HEK293 (cell line): ENCODE results near the gene DOCK7.

Experiments used
- IKZF3 ChIP-seq: fragments of 450-650 bp; IDR thresholded peaks from 2 replicates; pipeline ENCODE4 v1.5.0; 2018; ENCODE audit warnings: missing biosample characterization, mild to moderate bottlenecking, missing genetic modification characterization, moderate library complexity
- MEIS1 ChIP-seq: sonication (generic); formaldehyde crosslinking; IDR thresholded peaks from 2 replicates; pipeline ENCODE4 v1.8.1; 2022; ENCODE audit warnings: missing genetic modification reagents, mild to moderate bottlenecking, borderline replicate concordance
- MYNN ChIP-seq: fragments of 450-650 bp; formaldehyde crosslinking; IDR thresholded peaks from 2 replicates; pipeline ENCODE4 v1.5.1; 2016; ENCODE audit warnings: missing biosample characterization, missing genetic modification characterization, borderline replicate concordance
- YY1 ChIP-seq: fragments of 450-650 bp; formaldehyde crosslinking; IDR thresholded peaks from 2 replicates; pipeline ENCODE4 v1.5.1; 2018; ENCODE audit warnings: missing biosample characterization, missing genetic modification characterization
- ZBTB1 ChIP-seq: fragments of 450-650 bp; formaldehyde crosslinking; IDR thresholded peaks from 2 replicates; pipeline ENCODE4 v1.5.1; 2016; ENCODE audit warnings: missing biosample characterization, missing genetic modification characterization
- ZNF549 ChIP-seq: fragments of 450-650 bp; IDR thresholded peaks from 2 replicates; pipeline ENCODE4 v1.5.1; 2018; ENCODE audit warnings: missing biosample characterization, missing genetic modification characterization, mild to moderate bottlenecking, inconsistent platforms, moderate library complexity
- ZNF560 ChIP-seq: fragments of 450-650 bp; formaldehyde crosslinking; IDR thresholded peaks from 2 replicates; pipeline ENCODE4 v1.5.1; 2017; ENCODE audit warnings: missing biosample characterization, missing genetic modification characterization, borderline replicate concordance
- ZNF660 ChIP-seq: fragments of 450-650 bp; IDR thresholded peaks from 2 replicates; pipeline ENCODE4 v1.5.1; 2018; ENCODE audit warnings: missing biosample characterization, mild to moderate bottlenecking, missing genetic modification characterization
- ZNF677 ChIP-seq: fragments of 450-650 bp; IDR thresholded peaks from 2 replicates; pipeline ENCODE4 v1.5.0; 2018; ENCODE audit warnings: missing biosample characterization, mild to moderate bottlenecking, missing genetic modification characterization, moderate library complexity
- TF ChIP-seq, protein P1 (sequence below): fragments of 450-650 bp; formaldehyde crosslinking; IDR thresholded peaks from 2 replicates; pipeline ENCODE4 v1.5.1; 2016; ENCODE audit warnings: missing biosample characterization, missing genetic modification characterization
- TF ChIP-seq, protein P2 (sequence below): fragments of 450-650 bp; formaldehyde crosslinking; IDR thresholded peaks from 2 replicates; pipeline ENCODE4 v1.5.1; 2016; ENCODE audit warnings: missing biosample characterization, missing genetic modification characterization
- TF ChIP-seq, protein P3 (sequence below): fragments of 450-650 bp; formaldehyde crosslinking; IDR thresholded peaks from 2 replicates; pipeline ENCODE4 v1.5.1; 2016; ENCODE audit warnings: missing biosample characterization, missing genetic modification characterization

DNA sequence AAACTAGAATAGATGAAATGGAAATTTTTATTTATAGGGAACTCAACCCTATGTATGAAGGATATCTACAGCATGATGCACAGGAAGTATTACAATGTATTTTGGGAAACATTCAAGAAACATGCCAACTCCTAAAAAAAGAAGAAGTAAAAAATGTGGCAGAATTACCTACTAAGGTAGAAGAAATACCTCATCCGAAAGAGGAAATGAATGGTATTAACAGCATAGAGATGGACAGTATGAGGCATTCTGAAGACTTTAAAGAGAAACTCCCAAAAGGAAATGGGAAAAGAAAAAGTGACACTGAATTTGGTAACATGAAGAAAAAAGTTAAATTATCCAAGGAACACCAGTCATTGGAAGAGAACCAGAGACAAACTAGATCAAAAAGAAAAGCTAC, 243.5 kb downstream of the DOCK7 start:
- no peak for TF ChIP-seq MYNN (tag by site-specific recombination)
- no peak for TF ChIP-seq ZNF549 (tag by site-specific recombination)
- no peak for TF ChIP-seq ZNF677 (tag by site-specific recombination)
- TF ChIP-seq, protein P1, sequence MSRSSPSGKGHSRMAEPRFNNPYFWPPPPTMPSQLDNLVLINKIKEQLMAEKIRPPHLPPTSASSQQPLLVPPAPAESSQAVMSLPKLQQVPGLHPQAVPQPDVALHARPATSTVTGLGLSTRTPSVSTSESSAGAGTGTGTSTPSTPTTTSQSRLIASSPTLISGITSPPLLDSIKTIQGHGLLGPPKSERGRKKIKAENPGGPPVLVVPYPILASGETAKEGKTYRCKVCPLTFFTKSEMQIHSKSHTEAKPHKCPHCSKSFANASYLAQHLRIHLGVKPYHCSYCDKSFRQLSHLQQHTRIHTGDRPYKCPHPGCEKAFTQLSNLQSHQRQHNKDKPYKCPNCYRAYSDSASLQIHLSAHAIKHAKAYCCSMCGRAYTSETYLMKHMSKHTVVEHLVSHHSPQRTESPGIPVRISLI (tag by site-specific recombination) = no peak
- TF ChIP-seq, protein P2, sequence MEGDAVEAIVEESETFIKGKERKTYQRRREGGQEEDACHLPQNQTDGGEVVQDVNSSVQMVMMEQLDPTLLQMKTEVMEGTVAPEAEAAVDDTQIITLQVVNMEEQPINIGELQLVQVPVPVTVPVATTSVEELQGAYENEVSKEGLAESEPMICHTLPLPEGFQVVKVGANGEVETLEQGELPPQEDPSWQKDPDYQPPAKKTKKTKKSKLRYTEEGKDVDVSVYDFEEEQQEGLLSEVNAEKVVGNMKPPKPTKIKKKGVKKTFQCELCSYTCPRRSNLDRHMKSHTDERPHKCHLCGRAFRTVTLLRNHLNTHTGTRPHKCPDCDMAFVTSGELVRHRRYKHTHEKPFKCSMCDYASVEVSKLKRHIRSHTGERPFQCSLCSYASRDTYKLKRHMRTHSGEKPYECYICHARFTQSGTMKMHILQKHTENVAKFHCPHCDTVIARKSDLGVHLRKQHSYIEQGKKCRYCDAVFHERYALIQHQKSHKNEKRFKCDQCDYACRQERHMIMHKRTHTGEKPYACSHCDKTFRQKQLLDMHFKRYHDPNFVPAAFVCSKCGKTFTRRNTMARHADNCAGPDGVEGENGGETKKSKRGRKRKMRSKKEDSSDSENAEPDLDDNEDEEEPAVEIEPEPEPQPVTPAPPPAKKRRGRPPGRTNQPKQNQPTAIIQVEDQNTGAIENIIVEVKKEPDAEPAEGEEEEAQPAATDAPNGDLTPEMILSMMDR (tag by site-specific recombination) = no peak
- TF ChIP-seq ZNF560 = no peak
- no peak for TF ChIP-seq IKZF3 (tag by site-specific recombination)
- TF ChIP-seq YY1 = no peak
- TF ChIP-seq, protein P3, sequence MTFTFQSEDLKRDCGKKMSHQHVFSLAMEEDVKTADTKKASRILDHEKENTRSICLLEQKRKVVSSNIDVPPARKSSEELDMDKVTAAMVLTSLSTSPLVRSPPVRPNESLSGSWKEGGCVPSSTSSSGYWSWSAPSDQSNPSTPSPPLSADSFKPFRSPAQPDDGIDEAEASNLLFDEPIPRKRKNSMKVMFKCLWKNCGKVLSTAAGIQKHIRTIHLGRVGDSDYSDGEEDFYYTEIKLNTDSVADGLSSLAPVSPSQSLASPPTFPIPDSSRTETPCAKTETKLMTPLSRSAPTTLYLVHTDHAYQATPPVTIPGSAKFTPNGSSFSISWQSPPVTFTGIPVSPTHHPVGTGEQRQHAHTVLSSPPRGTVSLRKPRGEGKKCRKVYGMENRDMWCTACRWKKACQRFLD (tag by site-specific recombination) = no peak
- TF ChIP-seq MEIS1 (CRISPR knock-in tag) = no peak
- TF ChIP-seq ZBTB1 (tag by site-specific recombination) = no peak
- TF ChIP-seq ZNF660 (tag by site-specific recombination) = no peak
